ENCODE measurements around the gene DENR.

The DENR gene

DNA sequence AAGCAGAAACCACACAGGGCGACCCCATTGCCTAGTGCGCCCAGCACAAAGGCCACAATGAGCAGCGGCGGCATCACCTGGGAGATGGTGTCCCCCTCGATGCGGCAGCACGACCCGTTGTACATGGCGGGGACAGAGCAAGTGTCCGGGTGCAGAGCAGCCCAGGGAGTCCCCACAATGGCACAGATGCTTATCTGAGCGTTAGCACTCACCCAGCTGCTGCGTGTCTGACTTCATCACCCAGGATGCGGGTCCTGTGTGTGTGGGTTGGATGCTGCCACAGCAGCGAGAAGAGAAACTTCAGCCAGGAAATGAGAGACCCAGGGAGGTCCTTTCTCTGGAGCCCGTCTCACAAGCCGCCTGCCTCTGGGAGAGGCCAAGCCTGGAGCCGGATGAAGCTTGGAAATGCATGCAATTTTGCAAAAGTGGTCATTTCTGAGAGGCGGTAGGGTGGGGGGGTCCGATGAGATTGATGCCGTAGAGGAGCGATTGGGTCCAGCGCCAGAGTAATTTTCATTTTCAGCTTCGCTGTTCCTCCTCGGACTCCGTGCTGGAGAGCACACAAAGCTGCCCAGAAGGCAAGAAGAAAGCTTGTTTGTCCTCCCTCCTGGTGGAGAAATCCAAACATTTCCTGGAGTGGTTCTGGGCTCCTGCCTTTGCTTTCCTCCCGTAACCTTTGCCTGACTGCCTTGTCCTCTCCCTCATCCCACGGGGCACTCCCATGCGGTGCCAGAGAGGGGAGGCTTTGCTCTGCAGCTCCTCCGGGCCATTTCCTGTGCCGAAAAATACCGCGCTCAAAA, 22.2 kb upstream of the DENR start, which contains the start of gene HCAR1:
Gene HCAR1, minus strand, starts transcription at position 630 of the 800 bp plus-strand sequence. Its CDS starts 505 bp downstream, at position 125.
- Histone ChIP-seq H3K4me1 (ENCODE audit: insufficient read depth, insufficient read length) (peaks cover 2% of the 10 kb centered on the region), H3K9ac (ENCODE audit: insufficient read length, low read depth) (peak within 1 kb of the TSS; percentile 39), H3K4me3 (ENCODE audit: insufficient read length, low read depth) (no peak within 1 kb of the TSS), H3K27me3 (ENCODE audit: insufficient read depth, insufficient read length) (no peaks in the 10 kb centered on the region), H3K36me3 (ENCODE audit: insufficient read depth, insufficient read length, low read length) (no peaks in the 10 kb centered on the region), H3K9me3 (ENCODE audit: insufficient read depth, low read length) (no peaks in the 10 kb centered on the region)
- DNase-seq (ENCODE audit: low read depth, low spot score), result no peak
- TF ChIP-seq YY1 (IDR thresholded peaks at IDR 0.05; ENCODE audit: insufficient read depth, insufficient read length) (no peak), ZNF274 (IDR thresholded peaks at IDR 0.05; ENCODE audit: low read depth, low read length) (no peak)

DNA sequence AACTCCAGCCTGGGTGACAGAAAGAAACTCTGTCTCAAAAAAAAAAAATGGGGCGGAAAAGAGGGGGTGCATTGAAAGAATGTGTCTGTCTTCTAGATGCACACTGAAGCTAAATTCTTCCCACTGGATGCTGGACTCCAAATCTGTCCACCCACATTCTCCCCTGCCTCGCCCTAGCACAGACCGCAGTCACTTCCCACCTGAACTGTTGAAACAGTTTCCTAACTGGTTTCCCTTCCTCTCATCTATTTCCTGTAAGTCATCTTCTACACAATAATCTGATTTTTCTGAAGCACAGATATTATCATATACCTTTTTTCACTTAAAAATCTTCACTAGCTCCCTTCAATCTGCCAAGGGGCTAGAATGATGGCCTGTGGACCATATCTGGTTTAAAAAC, 20.5 kb upstream of the DENR start:
- Histone ChIP-seq H3K36me3 (ENCODE audit: insufficient read depth, insufficient read length, low read length) (no peaks in the 10 kb centered on the region), H3K4me3 (ENCODE audit: insufficient read length, low read depth) (no peak overlapping the region), H3K9me3 (ENCODE audit: insufficient read depth, low read length) (peaks cover 9% of the 10 kb centered on the region; the same call in 1 of the 2 replicates), H3K27me3 (ENCODE audit: insufficient read depth, insufficient read length) (no peaks in the 10 kb centered on the region), H3K4me1 (ENCODE audit: insufficient read depth, insufficient read length) (peaks cover 2% of the 10 kb centered on the region), H3K9ac (ENCODE audit: insufficient read length, low read depth) (no peak overlapping the region)
- TF ChIP-seq SUZ12 (IDR thresholded peaks at IDR 0.05; ENCODE audit: extremely low read depth, insufficient read depth, insufficient read length) (no peak), ZNF274 (IDR thresholded peaks at IDR 0.05; ENCODE audit: low read depth, low read length) (no peak), YY1 (IDR thresholded peaks at IDR 0.05; ENCODE audit: insufficient read depth, insufficient read length) (no peak)
- no peak for DNase-seq (ENCODE audit: low read depth, low spot score)

DNA sequence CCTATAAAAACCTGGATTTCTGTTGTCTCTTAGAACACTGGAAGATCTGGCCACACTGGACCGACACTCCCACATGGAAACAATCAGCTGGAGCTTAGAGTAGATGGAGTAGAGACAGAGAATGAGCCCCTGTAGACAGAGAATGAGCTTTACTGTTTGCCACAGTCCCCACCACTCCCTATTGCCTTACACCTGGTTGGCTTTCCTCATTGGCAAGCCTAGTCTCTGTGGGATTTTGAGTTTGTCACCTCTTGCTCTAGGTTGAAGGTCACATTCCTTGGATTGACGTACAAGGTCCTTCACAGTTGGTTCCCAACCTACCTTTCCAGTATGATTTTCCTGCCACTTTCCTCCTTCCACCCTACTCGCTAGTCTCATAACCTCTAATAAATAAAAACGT, 20.0 kb upstream of the DENR start:
- Histone ChIP-seq H3K27me3 (ENCODE audit: insufficient read depth, insufficient read length) (no peaks in the 10 kb centered on the region), H3K9ac (ENCODE audit: insufficient read length, low read depth) (no peak overlapping the region), H3K4me3 (ENCODE audit: insufficient read length, low read depth) (no peak overlapping the region), H3K36me3 (ENCODE audit: insufficient read depth, insufficient read length, low read length) (no peaks in the 10 kb centered on the region), H3K4me1 (ENCODE audit: insufficient read depth, insufficient read length) (peaks cover 2% of the 10 kb centered on the region), H3K9me3 (ENCODE audit: insufficient read depth, low read length) (peaks cover 9% of the 10 kb centered on the region; the same call in 1 of the 2 replicates)
- DNase-seq (ENCODE audit: low read depth, low spot score), result no peak
- TF ChIP-seq ZNF274 (IDR thresholded peaks at IDR 0.05; ENCODE audit: low read depth, low read length) (no peak), YY1 (IDR thresholded peaks at IDR 0.05; ENCODE audit: insufficient read depth, insufficient read length) (no peak), SUZ12 (IDR thresholded peaks at IDR 0.05; ENCODE audit: extremely low read depth, insufficient read depth, insufficient read length) (no peak)

DNA sequence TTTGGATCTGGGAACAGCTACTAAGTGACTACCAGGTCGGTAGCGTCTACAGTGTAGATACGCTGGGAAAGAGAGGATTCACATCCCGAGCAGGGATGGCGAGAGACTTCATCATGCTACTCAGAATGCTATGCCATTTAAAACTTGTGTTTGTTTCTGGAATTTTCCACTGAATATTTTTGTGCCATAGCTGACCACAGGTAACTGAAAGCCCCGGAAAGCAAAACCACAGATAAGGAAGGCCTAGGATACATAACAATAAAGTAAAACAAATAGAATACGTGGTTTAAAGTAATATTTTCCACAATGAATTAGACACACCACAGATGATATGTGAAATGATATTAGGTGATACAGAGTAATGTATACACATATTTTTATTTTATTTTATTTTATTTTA, 14.1 kb upstream of the DENR start:
- Histone ChIP-seq H3K36me3 (ENCODE audit: insufficient read depth, insufficient read length, low read length) (no peaks in the 10 kb centered on the region), H3K27me3 (ENCODE audit: insufficient read depth, insufficient read length) (no peaks in the 10 kb centered on the region), H3K9ac (ENCODE audit: insufficient read length, low read depth) (no peak overlapping the region), H3K4me1 (ENCODE audit: insufficient read depth, insufficient read length) (peaks cover 2% of the 10 kb centered on the region), H3K9me3 (ENCODE audit: insufficient read depth, low read length) (peaks cover 9% of the 10 kb centered on the region; the same call in 1 of the 2 replicates), H3K4me3 (ENCODE audit: insufficient read length, low read depth) (no peak overlapping the region)
- DNase-seq (ENCODE audit: low read depth, low spot score), result no peak
- TF ChIP-seq ZNF274 (IDR thresholded peaks at IDR 0.05; ENCODE audit: low read depth, low read length), result no peak
- no peak for TF ChIP-seq SUZ12 (IDR thresholded peaks at IDR 0.05; ENCODE audit: extremely low read depth, insufficient read depth, insufficient read length)
- no peak for TF ChIP-seq YY1 (IDR thresholded peaks at IDR 0.05; ENCODE audit: insufficient read depth, insufficient read length)

DNA sequence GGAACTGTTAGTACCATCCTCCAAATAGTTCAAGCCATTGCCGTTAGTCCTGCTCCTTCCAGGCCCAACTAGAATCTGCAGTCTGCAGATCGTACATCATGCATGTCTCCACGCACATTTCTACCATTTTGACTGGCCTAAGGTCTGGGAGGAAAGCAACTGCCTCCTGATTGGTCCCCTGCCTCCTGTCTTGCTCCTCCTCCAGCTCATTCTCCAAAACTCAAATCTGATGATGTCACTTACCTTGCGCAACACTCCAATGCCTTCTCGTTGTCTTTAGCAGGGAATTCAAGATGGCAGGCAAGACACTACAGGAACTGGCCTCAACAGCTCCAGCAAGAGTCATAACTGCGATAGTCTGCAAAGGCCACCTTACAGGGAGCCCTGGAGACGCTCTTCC, 12.3 kb upstream of the DENR start:
- no peak for DNase-seq (ENCODE audit: low read depth, low spot score)
- Histone ChIP-seq H3K9ac (ENCODE audit: insufficient read length, low read depth) (no peak overlapping the region), H3K4me1 (ENCODE audit: insufficient read depth, insufficient read length) (peaks cover 2% of the 10 kb centered on the region), H3K36me3 (ENCODE audit: insufficient read depth, insufficient read length, low read length) (no peaks in the 10 kb centered on the region), H3K9me3 (ENCODE audit: insufficient read depth, low read length) (peaks cover 9% of the 10 kb centered on the region; the same call in 1 of the 2 replicates), H3K27me3 (ENCODE audit: insufficient read depth, insufficient read length) (no peaks in the 10 kb centered on the region), H3K4me3 (ENCODE audit: insufficient read length, low read depth) (no peak overlapping the region)
- TF ChIP-seq ZNF274 (IDR thresholded peaks at IDR 0.05; ENCODE audit: low read depth, low read length), result no peak
- TF ChIP-seq YY1 (IDR thresholded peaks at IDR 0.05; ENCODE audit: insufficient read depth, insufficient read length), result no peak
- no peak for TF ChIP-seq SUZ12 (IDR thresholded peaks at IDR 0.05; ENCODE audit: extremely low read depth, insufficient read depth, insufficient read length)

DNA sequence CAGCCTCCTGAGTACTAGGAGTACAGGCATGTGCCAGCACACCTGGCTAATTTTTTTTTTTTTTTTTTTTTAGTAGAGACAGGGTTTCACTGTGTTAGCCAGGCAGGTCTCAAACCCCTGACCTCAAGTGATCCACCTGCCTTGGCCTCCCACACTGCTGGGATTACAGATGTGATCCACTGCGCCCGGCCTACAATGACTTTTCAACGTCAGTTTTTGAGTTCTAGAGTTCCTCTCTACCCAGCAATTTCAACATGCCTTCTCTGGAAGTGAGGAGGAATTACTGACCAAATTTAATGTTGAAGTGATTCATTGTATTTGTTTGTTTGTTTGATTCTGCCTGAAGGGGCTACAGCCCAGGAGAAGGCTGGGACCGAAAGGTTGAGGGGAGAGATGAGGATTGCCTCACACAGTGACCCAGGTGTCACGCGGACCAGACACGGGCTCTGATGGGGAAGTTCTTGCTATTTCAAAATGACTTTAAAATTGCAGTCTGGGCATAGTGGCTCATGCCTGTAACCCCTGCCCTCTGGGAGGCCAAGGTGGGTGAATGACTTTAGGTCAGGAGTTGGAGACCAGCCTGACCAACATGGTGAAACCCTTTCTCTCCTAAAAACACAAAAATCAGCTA, 8.6 kb upstream of the DENR start:
- Histone ChIP-seq H3K4me3 (ENCODE audit: insufficient read length, low read depth) (no peak overlapping the region), H3K9me3 (ENCODE audit: insufficient read depth, low read length) (no peaks in the 10 kb centered on the region), H3K4me1 (ENCODE audit: insufficient read depth, insufficient read length) (peaks cover 2% of the 10 kb centered on the region), H3K27me3 (ENCODE audit: insufficient read depth, insufficient read length) (no peaks in the 10 kb centered on the region), H3K9ac (ENCODE audit: insufficient read length, low read depth) (no peak overlapping the region), H3K36me3 (ENCODE audit: insufficient read depth, insufficient read length, low read length) (no peaks in the 10 kb centered on the region)
- TF ChIP-seq ZNF274 (IDR thresholded peaks at IDR 0.05; ENCODE audit: low read depth, low read length) (no peak), SUZ12 (IDR thresholded peaks at IDR 0.05; ENCODE audit: extremely low read depth, insufficient read depth, insufficient read length) (no peak), YY1 (IDR thresholded peaks at IDR 0.05; ENCODE audit: insufficient read depth, insufficient read length) (no peak)
- no peak for DNase-seq (ENCODE audit: low read depth, low spot score)

Measured in NT2/D1 (cell line).